Measurements from ENCODE around the gene ADGRD2. TPM values are rescaled to one million over a fixed set of nuclear protein-coding genes. Genes with fewer than 3 reads are reported as not detected.
"Not testable (repeated sequence)": the region's sequence is repeated elsewhere in the genome, so short reads cannot be mapped to it uniquely, and the experiment has no call there.

Gene ADGRD2, protein sequence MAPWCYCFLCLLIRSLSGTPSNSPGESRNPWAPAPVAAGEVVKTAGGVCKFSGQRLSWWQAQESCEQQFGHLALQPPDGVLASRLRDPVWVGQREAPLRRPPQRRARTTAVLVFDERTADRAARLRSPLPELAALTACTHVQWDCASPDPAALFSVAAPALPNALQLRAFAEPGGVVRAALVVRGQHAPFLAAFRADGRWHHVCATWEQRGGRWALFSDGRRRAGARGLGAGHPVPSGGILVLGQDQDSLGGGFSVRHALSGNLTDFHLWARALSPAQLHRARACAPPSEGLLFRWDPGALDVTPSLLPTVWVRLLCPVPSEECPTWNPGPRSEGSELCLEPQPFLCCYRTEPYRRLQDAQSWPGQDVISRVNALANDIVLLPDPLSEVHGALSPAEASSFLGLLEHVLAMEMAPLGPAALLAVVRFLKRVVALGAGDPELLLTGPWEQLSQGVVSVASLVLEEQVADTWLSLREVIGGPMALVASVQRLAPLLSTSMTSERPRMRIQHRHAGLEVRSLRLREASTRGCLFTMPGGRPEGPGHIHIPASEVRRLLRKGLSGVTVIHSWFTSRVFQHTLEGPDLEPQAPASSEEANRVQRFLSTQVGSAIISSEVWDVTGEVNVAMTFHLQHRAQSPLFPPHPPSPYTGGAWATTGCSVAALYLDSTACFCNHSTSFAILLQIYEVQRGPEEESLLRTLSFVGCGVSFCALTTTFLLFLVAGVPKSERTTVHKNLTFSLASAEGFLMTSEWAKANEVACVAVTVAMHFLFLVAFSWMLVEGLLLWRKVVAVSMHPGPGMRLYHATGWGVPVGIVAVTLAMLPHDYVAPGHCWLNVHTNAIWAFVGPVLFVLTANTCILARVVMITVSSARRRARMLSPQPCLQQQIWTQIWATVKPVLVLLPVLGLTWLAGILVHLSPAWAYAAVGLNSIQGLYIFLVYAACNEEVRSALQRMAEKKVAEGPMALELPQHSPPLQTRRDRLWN
- not detected in 2 replicates for total RNA-seq (2014; rRNA removed; shearing (Covaris generic))
- polyA plus RNA-seq (2014; cell fraction: nucleus; rRNA removed), result not detected in 2 replicates

DNA sequence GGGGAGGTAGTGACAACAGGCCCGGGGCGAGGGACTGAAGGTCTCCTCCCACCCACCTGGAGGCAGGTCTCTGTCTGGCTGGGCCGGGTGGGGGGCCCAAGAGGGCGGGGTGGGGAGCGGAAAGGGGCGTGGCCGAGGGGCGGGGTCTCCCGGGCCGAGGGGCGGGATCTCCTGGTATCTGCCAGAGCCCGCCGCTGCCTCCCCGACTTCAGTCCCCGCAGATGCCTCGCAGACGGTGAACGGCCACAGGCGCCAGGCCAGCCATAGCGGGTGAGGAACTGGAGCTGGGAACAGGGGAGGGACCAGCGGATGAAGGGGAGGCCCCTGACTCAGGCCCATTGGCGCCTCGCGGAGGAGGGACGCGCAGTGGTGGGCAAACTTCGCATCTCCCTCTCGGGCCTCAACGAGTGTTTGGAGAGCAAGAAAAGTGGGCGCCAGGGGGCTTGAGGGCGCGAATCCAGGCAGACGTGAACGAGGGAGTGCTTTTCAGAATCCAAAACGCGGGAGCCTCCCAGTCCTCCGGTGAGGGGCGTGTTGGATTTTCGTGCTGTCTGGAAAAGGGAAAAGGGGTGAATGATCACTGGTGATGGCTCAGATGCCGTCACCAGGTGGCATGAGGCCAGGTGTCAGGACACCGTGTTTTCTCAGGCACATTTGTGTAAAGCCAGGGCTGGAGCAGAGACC lies at the start of gene ADGRD2:
Gene ADGRD2, plus strand, starts transcription at position 211 of the 684 bp plus-strand sequence. CDS start 1,216 bp downstream, outside the sequence.
- no peak for DNase-seq (ENCODE audit: extremely low read depth, low read depth)

DNA sequence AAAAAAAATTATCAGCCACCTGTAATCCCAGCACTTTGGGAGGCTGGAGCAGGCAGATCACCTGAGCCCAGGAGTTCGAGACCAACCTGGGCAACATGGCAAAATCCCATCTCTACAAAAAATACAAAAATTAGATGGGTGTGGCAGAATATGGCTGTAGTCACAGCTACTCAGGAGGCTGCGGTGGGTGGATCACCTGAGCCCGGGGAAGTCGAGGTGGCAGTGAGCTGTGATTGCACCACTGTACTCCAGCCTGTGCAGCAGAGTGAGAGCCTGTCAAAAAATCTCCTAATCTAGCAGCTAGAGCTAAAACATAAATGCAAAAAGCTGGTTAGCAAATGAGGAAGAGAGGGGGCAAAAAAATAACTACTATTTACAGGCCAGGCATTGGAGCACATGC lies 47.0 kb upstream of the ADGRD2 start:
- DNase-seq (ENCODE audit: extremely low read depth, low read depth), result no peak

DNA sequence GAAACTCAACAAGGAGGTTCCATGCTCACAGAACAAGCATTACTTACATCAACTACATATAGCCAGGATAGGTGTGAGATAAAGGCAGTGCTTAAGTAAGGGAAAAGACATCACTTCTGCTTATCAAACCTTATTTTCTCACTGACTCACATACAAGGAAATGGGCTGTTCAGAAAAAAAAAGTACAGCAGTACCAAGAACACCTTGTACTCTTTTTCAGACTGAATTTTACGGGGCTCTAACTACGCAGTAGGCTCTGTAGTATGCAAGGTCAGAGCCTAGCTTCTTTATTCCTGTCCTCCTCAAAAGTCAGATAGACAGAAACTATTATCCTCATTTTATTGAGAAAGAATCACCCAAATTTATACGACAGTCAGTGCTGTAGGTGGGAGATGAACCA lies 40.8 kb upstream of the ADGRD2 start:
- no peak for DNase-seq (ENCODE audit: extremely low read depth, low read depth)

DNA sequence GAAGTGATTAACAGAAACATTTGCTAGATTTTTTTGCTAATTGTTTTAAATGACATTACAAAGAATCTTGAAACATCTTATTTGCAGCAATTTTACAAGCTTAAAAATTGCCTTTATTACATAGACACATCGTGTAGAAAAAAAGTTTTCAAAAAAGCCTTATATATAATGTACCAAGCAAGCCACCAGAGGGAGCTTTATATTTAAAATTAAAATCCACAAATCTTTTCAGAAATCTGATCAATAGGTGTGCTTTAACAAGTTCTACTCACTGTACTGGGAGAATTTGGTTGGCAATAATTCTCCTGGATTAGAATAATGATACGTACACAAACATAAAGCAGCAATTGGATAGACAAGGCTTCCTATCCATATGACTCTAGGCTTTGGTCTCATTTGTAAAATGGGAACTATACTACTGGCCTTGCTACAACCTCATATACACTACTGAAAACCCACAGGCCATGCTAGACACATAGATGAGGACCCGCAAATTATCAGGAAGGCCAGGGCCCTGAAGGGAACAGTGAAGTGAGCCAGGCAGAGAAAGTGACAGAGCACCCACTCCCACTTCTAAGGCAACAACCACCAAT lies 39.8 kb upstream of the ADGRD2 start:
- DNase-seq (ENCODE audit: extremely low read depth, low read depth), result no peak

DNA sequence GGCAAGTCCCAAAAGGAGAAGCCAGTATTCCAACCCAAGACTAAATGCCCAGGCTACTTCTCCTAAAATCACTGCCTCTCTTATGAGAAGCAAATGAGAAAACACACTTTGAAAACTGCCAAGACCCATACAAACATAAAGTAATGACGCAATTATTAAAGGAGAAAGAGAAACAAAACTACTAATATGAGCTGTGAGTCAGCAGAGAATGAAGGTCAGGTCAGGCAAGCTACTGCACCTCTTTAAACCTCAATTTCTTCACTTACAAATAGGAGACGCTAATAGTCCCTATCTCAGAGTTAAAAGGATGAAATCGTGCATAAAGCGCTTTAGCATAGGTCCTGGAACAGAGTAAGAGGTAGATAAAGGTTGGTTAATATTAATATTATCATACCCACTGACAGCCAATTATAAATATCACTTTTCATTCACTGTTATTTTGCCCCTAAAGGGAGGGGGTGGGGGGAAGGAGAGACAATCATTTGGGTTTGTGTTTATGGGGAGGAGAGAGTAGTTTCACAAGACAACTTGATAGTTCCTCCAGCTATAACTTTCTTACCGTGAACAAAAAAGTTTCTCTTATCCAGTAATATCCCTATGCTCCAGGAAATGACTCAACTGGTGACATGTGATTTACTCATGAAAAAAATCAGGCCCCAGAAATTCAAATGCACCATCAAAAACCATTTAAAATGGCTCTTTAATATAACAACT lies 38.6 kb upstream of the ADGRD2 start:
- no peak for DNase-seq (ENCODE audit: extremely low read depth, low read depth)

DNA sequence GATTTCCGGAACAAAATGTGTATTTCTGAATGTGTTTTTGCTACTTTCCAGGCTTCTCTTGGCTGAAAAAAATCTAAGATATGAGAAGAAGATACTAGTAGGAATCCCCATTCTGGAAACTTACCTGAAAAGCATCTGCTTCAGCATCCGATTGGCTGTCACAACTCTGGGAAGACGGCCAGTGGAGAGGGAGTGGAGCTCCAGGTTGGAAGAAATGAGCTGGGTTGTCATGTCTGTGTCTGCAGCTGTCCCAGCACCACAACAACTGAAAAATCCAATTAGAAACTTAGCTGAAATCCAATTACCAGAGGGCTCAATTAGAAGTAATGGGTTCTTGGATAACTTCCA lies 38.0 kb upstream of the ADGRD2 start:
- no peak for DNase-seq (ENCODE audit: extremely low read depth, low read depth)

DNA sequence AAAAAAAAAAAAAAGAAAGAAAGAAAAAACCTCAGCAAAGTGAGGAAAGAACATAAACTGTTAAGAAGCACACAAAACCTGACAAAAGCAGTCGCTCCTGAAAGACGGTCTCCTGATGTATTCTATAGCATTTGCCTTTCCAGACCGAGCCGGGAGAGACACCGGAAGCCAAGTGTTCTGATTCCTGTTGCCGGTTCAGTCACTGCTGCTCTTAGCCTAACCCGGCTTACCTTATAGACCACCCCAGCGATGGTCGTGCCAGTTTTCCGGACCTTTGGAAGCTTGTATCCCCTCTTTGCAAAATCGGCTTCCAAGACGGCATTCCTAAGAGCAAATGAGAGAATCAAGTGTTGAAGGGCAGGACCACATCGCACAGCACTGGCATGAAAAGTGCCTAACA lies 35.6 kb upstream of the ADGRD2 start:
- no peak for DNase-seq (ENCODE audit: extremely low read depth, low read depth)

DNA sequence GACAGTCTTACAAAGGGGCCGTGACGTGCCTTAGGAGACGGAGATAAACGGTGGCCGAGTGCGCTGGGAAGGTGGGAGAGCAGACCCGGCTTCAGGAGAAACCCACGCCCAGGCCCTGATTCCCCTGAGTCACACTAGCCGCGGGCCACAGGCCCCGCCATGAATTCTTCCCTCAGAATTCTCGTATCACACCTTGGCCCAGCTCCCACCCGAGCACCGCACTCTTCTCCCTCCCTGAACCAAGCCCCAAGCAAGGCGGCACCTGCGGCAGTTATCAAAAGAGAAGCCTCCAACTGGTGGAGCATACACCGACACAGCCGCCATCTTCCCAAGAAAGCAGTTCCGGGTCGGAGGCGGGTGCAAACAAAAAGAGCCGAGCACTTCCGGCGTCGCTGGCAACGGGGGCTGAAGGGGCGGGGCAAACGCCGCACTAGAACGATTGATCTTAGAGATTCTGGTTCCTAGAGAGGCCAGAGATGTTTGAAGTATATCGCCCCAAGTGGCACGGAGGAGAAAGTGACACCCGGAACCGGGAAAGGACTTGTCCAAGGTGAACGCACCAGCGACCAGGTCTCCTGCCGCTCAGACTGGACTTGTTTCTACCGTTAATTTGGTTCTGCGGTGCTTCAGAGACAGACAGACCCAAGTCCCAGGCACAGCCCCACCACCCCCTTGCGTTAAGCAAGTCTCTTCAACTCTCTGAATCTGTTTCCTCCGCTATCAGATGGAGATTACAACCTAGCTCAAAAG lies 35.0 kb upstream of the ADGRD2 start, which contains the start of gene PSMB7:
Gene PSMB7, minus strand, starts transcription at position 341 of the 750 bp plus-strand sequence. Its CDS starts 17 bp downstream, at position 324.
- DNase-seq (ENCODE audit: extremely low read depth, low read depth), result peak; percentile 96

DNA sequence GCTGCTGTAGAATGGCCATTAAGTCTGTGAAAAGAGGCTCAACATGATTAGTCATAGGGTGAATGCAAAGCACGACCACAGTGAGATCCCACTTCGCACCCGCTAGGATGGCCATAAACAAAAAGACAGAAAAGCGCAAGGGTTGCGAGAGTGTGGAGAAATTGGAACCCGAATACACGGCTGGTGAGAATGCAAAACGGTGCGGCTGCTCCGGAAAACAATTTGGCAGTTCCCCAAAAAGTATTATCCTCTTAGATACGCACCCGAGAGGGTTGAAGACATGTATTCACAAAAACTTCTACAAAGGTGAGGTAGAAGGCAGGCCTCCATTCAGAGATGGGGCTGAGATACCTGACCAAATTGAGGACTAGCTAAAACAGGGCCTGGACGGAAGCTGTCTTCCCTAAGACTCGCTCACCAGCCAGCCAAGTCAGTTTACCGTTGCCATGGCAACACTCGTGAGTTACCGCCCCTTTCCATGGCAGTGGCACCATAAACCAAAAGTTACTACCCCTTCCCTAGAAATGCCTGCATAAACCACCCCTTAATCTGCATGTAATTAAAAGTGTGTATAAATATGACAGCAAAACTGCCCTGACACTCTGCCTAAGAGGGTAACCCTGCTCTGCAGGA lies 34.3 kb upstream of the ADGRD2 start:
- no peak for DNase-seq (ENCODE audit: extremely low read depth, low read depth)

DNA sequence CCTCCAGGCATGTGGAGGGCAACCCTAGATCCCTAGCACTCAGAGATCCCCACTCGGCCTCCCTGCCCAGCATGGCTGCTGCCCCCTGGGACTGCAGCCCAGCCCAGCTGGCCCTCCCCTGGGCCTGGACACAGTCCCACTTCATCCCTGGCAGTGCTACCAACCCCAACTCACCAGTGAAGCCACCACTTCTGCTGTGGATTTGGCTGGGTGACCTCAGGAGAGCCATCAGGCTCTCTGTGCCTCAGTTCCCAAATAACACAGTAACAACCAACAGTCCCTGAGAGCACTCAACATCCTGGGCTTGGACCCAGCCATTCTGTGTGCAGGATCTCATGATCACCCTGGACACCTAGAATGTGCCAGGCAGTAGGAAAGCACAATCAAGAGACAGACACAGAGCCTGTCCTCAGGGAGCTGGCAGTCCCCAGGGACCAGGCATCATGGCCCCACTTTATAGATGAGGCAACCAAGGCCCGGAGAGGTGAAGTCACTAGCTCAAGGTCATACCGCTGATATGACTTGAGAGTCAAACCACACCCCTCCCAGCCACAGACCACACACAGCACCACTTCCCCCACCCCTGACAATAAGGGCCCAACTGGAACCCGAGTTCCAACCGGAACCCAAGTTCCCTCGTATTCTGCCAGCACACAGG lies 30.3 kb upstream of the ADGRD2 start:
- DNase-seq (ENCODE audit: extremely low read depth, low read depth), result no peak

DNA sequence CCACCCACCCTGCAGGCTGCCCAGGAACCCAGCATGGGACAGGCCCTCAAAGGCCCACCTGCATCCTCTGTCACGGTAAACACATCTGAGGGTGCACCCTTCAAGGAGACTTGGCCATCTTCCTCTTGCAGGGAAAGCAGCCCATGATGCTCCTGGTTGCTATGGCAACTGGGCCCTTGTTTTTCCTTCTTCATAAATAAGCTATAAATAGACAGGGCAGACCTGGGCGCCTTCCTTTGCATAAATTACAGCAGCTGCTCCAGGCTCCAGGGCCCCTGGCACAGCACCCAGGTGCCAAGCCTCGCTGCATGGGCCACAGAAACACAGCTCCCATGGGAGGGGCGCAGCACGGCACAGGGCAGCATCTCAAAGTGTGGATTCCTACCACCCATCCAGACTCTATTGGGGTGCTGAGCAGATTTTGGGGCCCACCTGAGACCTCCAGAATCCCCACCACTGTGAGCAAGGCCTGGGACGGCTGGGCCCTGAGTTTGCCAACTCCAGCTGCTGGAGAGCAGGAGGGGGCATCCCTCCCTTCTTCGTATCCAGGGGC lies 29.2 kb upstream of the ADGRD2 start:
- no peak for DNase-seq (ENCODE audit: extremely low read depth, low read depth)

DNA sequence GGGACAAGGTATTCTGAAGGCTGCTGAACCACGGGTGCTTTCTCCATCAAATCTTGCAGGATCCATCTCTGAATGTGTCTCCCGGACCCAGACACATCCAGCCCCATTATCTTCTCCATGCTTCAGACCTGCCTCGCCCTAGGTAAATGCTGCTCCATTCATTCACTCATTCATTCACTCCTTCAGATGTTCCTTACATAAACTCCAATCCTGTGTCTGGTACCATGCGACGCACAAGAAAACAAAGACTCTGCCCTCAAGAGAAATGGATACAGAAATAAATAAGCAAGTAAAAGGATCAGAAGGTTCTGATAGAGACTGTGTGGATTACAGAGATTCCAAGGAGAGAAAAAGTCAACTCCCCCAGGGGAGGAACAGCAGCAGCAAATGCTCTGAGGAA lies 27.1 kb upstream of the ADGRD2 start:
- no peak for DNase-seq (ENCODE audit: extremely low read depth, low read depth)

DNA sequence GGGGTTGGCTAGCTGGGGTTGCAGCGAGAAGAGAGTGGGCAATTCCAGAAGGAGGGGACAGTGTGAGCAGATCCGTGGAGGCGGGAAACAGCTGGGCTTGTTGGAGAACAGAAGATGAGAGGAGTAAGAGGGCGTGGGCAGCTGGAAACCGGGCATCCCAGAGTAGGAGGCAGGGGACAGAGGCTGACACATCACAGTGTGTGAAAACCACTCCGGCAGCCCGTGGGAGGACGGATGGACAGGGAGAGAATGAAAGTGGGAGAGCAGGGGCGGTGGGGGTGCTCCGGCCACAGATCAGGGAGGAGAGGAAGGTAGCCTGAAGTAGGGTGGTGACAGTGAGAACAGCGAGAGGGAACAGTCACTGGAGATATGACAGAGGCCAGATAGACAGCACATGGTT lies 26.7 kb upstream of the ADGRD2 start:
- DNase-seq (ENCODE audit: extremely low read depth, low read depth), result no peak

DNA sequence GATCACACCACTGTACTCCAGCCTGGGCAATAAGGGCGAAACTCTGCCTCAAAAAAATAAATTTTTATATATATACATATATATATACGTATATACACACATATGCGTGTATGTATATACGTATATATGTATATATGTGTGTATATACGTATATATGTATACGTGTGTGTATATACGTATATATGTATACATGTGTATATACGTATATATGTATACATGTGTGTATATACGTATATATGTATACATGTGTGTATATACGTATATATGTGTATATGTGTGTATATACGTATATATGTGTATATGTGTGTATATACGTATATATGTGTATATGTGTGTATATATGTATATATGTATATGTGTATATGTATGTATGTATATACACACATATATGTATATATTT lies 24.5 kb upstream of the ADGRD2 start:
- not testable (repeated sequence) for DNase-seq (ENCODE audit: extremely low read depth, low read depth)

DNA sequence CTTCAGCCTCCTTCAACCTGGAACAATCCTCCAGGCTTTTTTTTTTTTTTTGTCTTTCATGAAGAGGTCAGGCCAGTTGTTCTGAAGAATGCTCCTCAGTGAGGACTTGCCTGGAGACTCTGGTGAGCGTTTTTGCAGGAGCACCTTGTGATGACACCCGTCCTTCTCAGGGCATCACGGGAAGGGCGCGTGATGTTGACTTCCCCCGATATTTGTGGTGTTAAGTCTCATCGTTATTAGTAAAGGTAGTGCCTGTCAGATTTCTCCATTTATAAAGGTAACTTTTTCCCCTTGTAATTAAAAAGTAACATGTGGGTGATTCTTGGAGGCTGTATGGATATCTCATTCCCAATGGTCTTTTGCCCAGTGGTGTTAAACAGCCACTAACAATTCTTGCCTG lies 23.9 kb upstream of the ADGRD2 start:
- DNase-seq (ENCODE audit: extremely low read depth, low read depth), result no peak

DNA sequence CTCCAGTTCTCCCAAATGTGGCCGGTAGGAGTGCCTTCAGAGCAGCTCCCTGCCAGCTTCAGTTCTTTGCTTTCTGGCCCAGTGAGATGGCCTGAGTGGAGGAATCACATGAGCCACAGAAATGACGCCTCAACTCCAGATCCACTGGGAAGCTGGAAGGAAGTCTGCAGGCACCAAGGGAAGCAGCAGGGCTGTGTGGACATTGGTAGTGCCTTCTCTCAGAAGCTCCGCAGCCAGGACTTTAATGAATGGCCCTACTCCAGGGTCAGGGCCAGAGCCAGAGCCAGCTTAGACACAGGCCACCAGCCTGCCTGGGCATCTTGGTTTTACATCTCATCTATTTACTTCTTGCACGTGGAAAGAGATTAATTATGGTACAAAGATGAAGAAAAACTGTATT lies 23.0 kb upstream of the ADGRD2 start:
- DNase-seq (ENCODE audit: extremely low read depth, low read depth), result no peak

DNA sequence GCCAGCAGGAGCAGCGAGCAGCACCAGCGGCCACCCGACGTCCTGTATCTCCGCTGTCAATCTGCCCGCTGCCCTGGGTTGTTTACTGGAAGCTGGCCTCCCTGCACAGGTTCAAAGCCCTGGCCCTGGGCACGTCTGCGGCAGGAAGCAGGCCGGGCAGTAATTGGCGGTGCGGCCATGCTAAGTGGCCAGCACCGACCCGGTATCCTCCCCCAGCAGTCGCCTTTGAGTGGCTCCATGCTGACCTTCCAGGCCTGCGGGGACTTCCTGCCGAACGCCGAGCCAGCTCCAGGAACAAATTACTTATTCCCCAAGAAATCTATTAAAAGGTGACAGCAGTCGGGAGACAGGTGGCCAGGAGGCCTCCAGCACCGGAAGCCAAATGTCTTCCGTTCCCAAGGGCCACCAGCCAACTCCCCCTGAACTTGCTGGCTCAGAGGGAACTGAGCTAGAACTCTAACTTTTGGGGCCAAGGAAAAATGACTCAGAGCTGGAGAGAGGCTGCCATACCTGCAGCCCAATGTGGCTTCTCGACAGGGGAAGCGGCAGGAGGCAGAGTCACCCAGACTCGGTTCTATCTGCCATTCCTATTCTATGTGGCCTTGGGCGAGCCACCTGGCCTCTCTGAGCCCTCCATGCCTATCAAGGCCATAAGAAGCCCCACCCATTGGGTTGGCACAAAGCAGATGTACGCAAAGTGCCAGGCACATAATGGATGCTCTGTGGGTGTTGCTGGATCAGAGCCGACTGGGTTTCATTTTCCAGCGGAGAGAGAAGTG lies 21.3 kb upstream of the ADGRD2 start:
- no peak for DNase-seq (ENCODE audit: extremely low read depth, low read depth)

All from NCI-H460 (cell line).